HepG2 (cell line): Measurements from ENCODE around the gene FOXD1. TPM values are rescaled to one million over a fixed set of nuclear protein-coding genes. Genes with fewer than 3 reads are reported as not detected.

Experiments used
- ARID5B ChIP-seq: IDR thresholded peaks from 2 replicates; pipeline ENCODE4 v1.4.0; 2020; ENCODE audit warnings: mild to moderate bottlenecking, missing genetic modification reagents
- BHLHE40 ChIP-seq: IDR thresholded peaks from 2 replicates; pipeline ENCODE4 v1.6.1; 2011; ENCODE audit warnings: low read length, improper control_type of control experiment
- DPF2 ChIP-seq: sonication (generic); formaldehyde crosslinking; IDR thresholded peaks from 2 replicates; pipeline ENCODE4 v1.4.0; 2020; ENCODE audit warnings: mild to moderate bottlenecking, low read depth, missing genetic modification reagents, borderline replicate concordance
- GATAD2A ChIP-seq: IDR thresholded peaks from 2 replicates; pipeline ENCODE4 v1.6.1; 2016
- GPN1 ChIP-seq: sonication (generic); formaldehyde crosslinking; IDR thresholded peaks from 2 replicates; pipeline ENCODE4 v1.5.1; 2020; ENCODE audit warnings: missing genetic modification reagents, borderline replicate concordance
- HOXD1 ChIP-seq: sonication (generic); formaldehyde crosslinking; IDR thresholded peaks from 2 replicates; pipeline ENCODE4 v1.5.0; 2020; ENCODE audit warnings: missing genetic modification reagents
- IKZF4 ChIP-seq: sonication (generic); formaldehyde crosslinking; IDR thresholded peaks from 2 replicates; pipeline ENCODE4 v1.5.1; 2020; ENCODE audit warnings: borderline replicate concordance, mild to moderate bottlenecking, low read depth, missing genetic modification reagents; ENCODE audit errors: not compliant biosample characterization
- MLX ChIP-seq: IDR thresholded peaks from 2 replicates; pipeline ENCODE4 v1.6.1; 2016
- MXD4 ChIP-seq: IDR thresholded peaks from 2 replicates; pipeline ENCODE4 v1.6.1; 2016; ENCODE audit warnings: mild to moderate bottlenecking, missing biosample characterization, missing genetic modification reagents
- PLRG1 ChIP-seq: fragments of 450-650 bp; conservative IDR thresholded peaks from 2 replicates; pipeline ENCODE4 v1.6.1; 2016
- RBM39 ChIP-seq: fragments of 200-400 bp; formaldehyde crosslinking; IDR thresholded peaks from one replicate; pipeline ENCODE4 v1.6.1; 2018; ENCODE audit warnings: antibody characterized with exemption, mild to moderate bottlenecking, low read depth, low read length; ENCODE audit not compliant: poor library complexity, severe bottlenecking
- SMAD9 ChIP-seq: sonication (generic); formaldehyde crosslinking; IDR thresholded peaks from 2 replicates; pipeline ENCODE4 v1.5.1; 2020; ENCODE audit warnings: mild to moderate bottlenecking, missing genetic modification reagents
- STAT5B ChIP-seq: sonication (generic); formaldehyde crosslinking; IDR thresholded peaks from 2 replicates; pipeline ENCODE4 v1.4.0; 2020; ENCODE audit warnings: missing genetic modification reagents
- TCF12 ChIP-seq, 2 experiments: fragments of 450-650 bp in 1 of 2; sonication (generic) in 1 of 2; formaldehyde crosslinking in 1 of 2; IDR thresholded peaks; 2 replicates each; pipeline versions ENCODE4 v1.6.1 to v1.8.0; 2017 to 2022; ENCODE audit warnings: antibody characterized with exemption in 1 of 2, mild to moderate bottlenecking in 1 of 2, missing genetic modification reagents in 1 of 2, moderate library complexity in 1 of 2
- THAP8 ChIP-seq: sonication (generic); formaldehyde crosslinking; IDR thresholded peaks from 2 replicates; pipeline ENCODE4 v1.5.1; 2020; ENCODE audit warnings: missing genetic modification reagents, mild to moderate bottlenecking, borderline replicate concordance
- ZBTB21 ChIP-seq: sonication (generic); formaldehyde crosslinking; IDR thresholded peaks from 2 replicates; pipeline ENCODE4 v1.4.0; 2020; ENCODE audit warnings: missing genetic modification reagents
- ZBTB37 ChIP-seq: sonication (generic); formaldehyde crosslinking; IDR thresholded peaks from 2 replicates; pipeline ENCODE4 v1.4.0; 2020; ENCODE audit warnings: mild to moderate bottlenecking, missing genetic modification reagents
- ZFP41 ChIP-seq: sonication (generic); formaldehyde crosslinking; IDR thresholded peaks from 2 replicates; pipeline ENCODE4 v1.4.0; 2020; ENCODE audit warnings: mild to moderate bottlenecking, missing genetic modification reagents, borderline replicate concordance
- ZNF24 ChIP-seq: fragments of 450-650 bp; IDR thresholded peaks from 2 replicates; pipeline ENCODE4 v1.6.1; 2017; ENCODE audit warnings: antibody characterized with exemption, mild to moderate bottlenecking
- ZNF274 ChIP-seq: sonication (generic); formaldehyde crosslinking; IDR thresholded peaks from 2 replicates; pipeline ENCODE4 v1.5.1; 2020; ENCODE audit warnings: mild to moderate bottlenecking, missing genetic modification reagents
- ZNF432 ChIP-seq: sonication (generic); formaldehyde crosslinking; IDR thresholded peaks from 2 replicates; pipeline ENCODE4 v1.5.0; 2020; ENCODE audit warnings: missing genetic modification reagents, mild to moderate bottlenecking, borderline replicate concordance
- ZNF614 ChIP-seq: IDR thresholded peaks from 2 replicates; pipeline ENCODE4 v1.6.1; 2018; ENCODE audit warnings: missing biosample characterization, missing genetic modification reagents, inconsistent platforms, borderline replicate concordance
- ZNF772 ChIP-seq: sonication (generic); formaldehyde crosslinking; IDR thresholded peaks from 2 replicates; pipeline ENCODE4 v1.5.0; 2020; ENCODE audit warnings: mild to moderate bottlenecking, missing genetic modification reagents
- ZNF878 ChIP-seq: sonication (generic); formaldehyde crosslinking; IDR thresholded peaks from 2 replicates; pipeline ENCODE4 v1.8.1; 2023; ENCODE audit warnings: mild to moderate bottlenecking, missing genetic modification reagents, moderate library complexity
- ZNF883 ChIP-seq: sonication (generic); formaldehyde crosslinking; IDR thresholded peaks from 2 replicates; pipeline ENCODE4 v1.5.1; 2020; ENCODE audit warnings: mild to moderate bottlenecking, missing genetic modification reagents; ENCODE audit errors: not compliant biosample characterization
- polyA plus RNA-seq, 8 experiments: library from polyadenylated mRNA; depleted of rRNA in 3 of 8; stranded (reverse) in 7 of 8; unstranded in 1 of 8; fragments of >200 nt; fragmentation: Illumina TruSeq in 4 of 8; extraction: Trizol in 4 of 8; gene quantifications; 2 replicates each; pipeline versions ENCODE4 v1.2.1 to v1.2.3, GENCODE V29; 2011 to 2016; ENCODE audit warnings: low read depth in 4 of 8, missing spikeins in 1 of 8, mixed read lengths in 1 of 8; ENCODE audit not compliant: insufficient read depth in 1 of 8
- total RNA-seq, 5 experiments: library from RNA; depleted of rRNA; stranded (reverse); fragments of >200 nt; fragmentation: Illumina TruSeq; extraction: Trizol; gene quantifications; 2 replicates each; pipeline ENCODE4 v1.2.3, GENCODE V29; 2016; ENCODE audit warnings: low read depth in 1 of 5

The FOXD1 gene
- total and polyA plus RNA-seq, 2 of the 13 experiments (the other 11 are each of a cell fraction or from before 2014, with no cell fraction given): 0.04 to 0.05 TPM

- TF ChIP-seq ZBTB37 (CRISPR knock-in tag) (no peak), ZNF878 (no peak), ARID5B (CRISPR knock-in tag) (peak; percentile 15; the same call in 1 of the 2 replicates), ZNF772 (CRISPR knock-in tag) (peak; percentile 20; the same call in 1 of the 2 replicates), MXD4 (CRISPR knock-in tag) (0 out of 2 replicates have a peak, but pooled peaks have one; percentile 13), GPN1 (CRISPR knock-in tag) (no peak), ZNF614 (CRISPR knock-in tag) (no peak), TCF12 (IDR thresholded peaks at IDR 0.05) (no peak), TCF12 (CRISPR knock-in tag; IDR thresholded peaks at IDR 0.05) (no peak; the same call in 1 of the 2 replicates), DPF2 (CRISPR knock-in tag) (no peak), ZBTB21 (CRISPR knock-in tag) (no peak), ZNF24 (no peak), ZNF274 (CRISPR knock-in tag) (0 out of 2 replicates have a peak, but pooled peaks have one; percentile 46), ZNF432 (CRISPR knock-in tag) (no peak), ZNF883 (peak; percentile 79), HOXD1 (CRISPR knock-in tag) (no peak), BHLHE40 (no peak), RBM39 (no peak), SMAD9 (no peak), MLX (CRISPR knock-in tag) (no peak), ZFP41 (CRISPR knock-in tag) (no peak), THAP8 (no peak), STAT5B (CRISPR knock-in tag) (no peak), GATAD2A (CRISPR knock-in tag) (no peak), PLRG1 (no peak), IKZF4 (CRISPR knock-in tag) (peak; percentile 40)
These were observed 12.0 kb downstream of the FOXD1 start (continued) for GRCh38 chr5:73436535-73437100.
